COLO668 (cell line): Measurements from ENCODE around the gene AKR1C3.
"Not testable (repeated sequence)": the region's sequence is repeated elsewhere in the genome, so short reads cannot be mapped to it uniquely, and the experiment has no call there.

ENCODE experiments used
- DNase-seq: peaks from one replicate; lab custom pipeline; 2025; ENCODE audit not compliant: unreplicated experiment; lab: John Stamatoyannopoulos, UW

The AKR1C3 gene

DNA sequence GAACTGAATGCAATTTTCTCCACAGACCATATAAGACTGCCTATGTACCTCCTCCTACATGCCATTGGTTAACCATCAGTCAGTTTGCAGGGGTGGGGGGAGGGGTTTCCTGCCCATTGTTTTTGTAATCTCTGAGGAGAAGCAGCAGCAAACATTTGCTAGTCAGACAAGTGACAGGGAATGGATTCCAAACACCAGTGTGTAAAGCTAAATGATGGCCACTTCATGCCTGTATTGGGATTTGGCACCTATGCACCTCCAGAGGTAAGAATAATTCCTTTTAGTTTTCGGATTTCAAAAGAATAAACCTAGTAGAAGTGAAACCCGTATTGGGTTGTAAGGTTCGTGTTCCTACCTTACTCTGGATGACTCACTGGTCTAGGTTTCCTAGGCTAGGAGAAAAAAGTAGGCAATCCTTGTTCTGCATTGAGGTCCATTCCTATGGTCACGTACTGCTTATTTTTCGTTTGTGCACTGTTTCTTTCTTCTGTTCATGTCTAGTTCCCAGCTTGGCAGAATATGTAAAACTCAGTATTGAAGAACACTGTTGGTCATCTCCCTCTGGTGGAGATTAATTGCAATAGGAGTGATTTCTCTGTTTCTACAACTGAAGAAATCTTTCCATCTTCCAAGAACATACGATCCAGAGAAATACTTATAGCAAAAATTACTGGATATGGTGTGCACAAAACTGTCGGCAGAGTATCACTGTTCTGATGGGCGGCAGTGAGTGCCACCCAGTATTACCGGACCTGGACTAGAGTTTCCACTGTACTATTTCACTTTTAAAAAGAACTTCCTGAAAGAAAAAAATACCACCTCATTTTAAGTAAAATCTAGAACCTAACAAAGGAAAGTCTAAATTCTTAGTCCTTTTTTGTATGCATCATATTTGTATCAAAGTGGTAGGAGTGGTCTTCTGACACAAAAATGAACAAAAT, at the start of gene AKR1C3:
AKR1C3 (plus strand) TSS at position 150 of the 941 bp plus-strand sequence; CDS start at position 181, 31 bp downstream.
- peak; percentile 12 for DNase-seq

DNA sequence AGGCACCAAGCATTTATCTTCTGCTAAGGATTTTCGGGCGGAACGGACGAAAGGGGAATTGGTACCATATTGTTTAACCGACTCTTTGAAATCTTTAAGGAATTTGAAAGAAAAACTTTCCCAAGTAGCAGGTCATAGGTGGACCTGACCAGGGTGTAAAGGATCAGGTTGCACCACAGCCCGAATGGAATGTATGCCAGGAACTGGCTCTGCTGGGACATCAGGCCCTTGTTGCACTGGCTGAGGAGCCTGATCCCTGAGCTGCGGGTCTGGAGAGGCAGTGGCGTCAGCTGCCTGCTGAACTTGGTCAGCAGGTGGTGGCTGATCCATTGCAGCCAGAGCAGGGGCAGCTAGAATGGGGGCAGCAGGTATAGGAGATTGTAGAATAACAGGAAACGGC, 49.1 kb upstream of the AKR1C3 start:
- no peak for DNase-seq

DNA sequence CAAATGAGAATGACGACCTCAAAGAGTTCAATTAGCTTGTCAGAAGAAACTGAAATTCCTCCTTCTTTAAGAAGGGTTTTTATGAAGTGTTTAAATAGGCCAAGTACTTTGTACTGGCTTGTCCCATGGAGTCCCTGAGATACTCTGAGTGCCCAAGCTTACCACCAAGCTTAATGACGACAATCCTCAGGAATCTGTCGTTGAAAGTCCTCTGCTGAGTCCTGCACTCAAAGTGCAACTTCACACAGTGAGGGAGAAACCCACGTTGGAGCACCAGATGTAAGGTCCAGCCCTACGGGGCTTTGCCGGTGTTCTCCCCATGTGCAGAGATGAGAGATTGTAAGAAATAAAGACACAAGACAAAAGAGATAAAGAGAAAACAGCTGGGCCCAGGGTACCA, 47.8 kb upstream of the AKR1C3 start:
- DNase-seq: no peak

DNA sequence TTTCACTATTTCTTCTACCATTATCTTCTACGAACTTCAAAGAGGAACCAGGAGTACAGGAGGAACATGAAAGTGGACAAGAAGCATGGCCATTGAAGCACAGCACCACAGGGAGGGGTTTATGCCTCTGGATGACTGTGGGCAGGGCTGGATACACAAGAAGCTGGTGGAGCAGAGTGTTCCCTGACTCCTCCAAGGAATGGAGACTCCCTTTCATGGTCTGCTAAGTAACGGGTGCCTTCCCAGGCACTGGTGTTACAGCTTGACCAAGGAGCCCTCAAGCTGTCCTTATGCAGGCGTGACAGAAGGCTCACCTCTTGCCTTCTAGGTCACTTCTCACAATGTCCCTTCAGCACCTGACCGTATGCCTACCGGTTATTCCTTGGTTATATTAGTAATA, 47.2 kb upstream of the AKR1C3 start:
- not testable (repeated sequence) for DNase-seq

DNA sequence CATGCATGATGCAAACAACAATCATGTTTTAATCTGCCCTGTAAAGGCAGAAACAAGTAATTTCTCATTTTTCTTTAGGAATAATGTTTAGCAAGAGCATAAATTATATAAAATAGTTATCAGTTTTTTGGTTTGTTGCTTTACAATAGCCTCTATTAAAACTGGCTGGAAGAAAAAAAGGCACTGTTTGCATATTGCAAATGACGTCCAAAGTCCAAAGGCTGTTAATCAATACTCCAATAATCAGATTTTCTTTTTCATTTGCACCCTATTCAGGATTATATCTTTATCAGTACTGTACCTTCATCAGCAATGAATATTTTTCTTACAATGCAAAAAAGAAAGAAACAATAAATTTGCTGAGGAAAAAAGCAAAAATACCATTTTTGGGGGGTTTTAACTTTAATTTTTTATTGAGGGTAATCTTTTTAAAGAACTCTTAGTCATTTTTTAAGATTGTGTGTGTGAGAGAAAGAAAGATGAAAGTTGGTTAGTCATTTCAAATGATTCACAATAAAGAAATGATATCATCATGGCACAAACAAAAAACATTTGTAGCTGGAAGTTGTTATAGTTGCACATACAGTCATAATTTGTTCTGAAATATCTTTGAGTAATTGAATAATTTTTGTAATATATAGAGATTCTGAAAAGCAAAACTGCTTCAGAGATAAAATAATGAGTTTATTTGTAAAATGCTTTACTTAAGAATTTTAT, 46.1 kb upstream of the AKR1C3 start:
- DNase-seq: no peak

DNA sequence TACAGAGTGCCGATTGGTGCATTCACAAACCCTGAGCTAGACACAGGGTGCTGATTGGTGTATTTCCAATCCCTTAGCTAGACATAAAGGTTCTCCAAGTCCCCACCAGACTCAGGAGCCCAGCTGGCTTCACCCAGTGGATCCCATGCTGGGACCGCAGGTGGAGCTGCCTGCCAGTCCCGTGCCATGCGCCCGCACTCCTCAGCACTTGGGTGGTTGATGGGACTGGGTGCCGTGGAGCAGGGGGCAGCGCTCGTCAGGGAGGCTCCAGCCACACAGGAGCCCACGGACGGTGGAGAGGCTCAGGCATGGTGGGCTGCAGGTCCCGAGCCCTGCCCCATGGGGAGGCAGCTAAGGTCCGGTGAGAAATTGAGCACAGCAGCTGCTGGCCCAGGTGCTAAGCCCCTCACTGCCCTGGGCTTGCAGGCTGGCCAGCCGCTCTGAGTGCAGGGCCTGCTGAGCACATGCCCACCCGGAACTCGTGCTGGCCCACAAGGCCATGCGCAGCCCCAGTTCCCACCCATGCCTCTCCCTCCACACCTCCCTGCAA, 41.2 kb upstream of the AKR1C3 start:
- not testable (repeated sequence) for DNase-seq

DNA sequence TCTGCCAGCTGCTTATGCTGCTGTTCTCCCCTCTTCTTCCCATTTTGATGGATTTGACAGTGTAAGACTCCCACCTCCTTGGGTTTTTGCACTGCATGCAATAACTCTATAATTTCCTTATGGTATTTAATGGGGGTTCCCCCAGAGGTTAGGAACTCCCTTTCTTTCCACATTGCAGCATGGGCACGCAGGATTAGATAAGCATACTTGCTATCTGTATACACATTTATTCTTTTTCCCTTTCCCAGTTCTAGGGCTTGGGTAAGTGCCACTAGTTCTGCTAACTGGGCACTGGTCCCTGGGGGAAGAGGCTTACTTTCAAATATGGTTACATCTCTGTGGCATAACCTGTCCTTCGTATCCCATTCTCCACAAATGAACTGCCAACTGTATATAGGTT, 39.4 kb upstream of the AKR1C3 start:
- not testable (repeated sequence) for DNase-seq

DNA sequence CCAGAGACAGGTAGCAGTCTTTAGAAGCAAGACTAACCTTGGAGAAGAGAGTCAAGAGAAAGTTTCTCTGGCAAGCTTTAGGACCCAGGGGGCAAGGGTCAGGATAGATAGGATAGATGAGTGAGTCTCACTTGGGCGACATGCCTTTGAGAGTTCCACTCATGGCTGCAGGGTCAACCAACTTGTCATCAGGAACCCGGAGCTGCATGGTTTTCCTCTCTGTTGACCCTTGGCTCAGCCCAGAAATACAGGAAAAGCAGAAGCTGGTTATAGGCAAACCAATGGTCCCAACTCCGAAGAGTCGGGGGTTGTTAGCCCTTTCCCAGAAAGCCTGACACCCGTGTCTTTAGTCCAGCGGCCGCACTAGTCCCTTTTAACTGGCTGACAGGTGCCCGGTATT, 34.9 kb upstream of the AKR1C3 start:
- not testable (repeated sequence) for DNase-seq

DNA sequence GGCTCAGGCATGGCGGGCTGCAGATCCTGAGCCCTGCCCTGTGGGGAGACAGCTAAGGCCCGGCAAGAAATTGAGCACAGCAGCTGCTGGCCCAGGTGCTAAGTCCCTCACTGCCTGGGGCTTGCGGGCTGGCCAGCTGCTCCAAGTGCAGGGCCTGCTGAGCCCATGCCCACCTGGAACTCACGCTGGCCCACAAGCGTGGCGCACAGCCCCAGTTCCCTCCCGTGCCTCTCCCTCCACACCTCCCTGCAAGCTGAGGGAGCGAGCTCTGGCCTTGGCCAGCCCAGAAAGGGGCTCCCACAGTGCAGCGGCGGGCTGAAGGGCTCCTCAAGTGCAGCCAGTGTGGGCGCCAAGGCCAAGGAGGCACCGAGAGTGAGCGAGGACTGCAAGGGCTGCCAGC, 33.4 kb upstream of the AKR1C3 start:
- not testable (repeated sequence) for DNase-seq

DNA sequence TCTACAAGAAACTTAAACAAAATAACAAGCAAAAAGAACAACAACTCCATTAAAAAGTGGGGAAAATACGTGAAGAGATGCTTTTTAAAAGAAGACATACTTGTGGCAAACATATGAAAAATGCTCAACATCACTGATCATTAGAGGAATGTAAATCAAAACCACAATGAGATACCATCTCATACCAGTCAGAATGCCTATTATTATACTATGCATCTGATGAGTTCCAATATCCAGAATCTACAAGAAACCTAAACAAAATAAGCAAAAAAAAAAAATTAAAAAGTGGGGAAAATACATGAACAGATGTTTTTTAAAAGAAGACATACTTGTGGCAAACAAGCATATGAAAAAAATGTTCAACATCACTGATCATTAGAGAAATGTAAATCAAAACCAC, 29.6 kb upstream of the AKR1C3 start:
- no peak for DNase-seq

DNA sequence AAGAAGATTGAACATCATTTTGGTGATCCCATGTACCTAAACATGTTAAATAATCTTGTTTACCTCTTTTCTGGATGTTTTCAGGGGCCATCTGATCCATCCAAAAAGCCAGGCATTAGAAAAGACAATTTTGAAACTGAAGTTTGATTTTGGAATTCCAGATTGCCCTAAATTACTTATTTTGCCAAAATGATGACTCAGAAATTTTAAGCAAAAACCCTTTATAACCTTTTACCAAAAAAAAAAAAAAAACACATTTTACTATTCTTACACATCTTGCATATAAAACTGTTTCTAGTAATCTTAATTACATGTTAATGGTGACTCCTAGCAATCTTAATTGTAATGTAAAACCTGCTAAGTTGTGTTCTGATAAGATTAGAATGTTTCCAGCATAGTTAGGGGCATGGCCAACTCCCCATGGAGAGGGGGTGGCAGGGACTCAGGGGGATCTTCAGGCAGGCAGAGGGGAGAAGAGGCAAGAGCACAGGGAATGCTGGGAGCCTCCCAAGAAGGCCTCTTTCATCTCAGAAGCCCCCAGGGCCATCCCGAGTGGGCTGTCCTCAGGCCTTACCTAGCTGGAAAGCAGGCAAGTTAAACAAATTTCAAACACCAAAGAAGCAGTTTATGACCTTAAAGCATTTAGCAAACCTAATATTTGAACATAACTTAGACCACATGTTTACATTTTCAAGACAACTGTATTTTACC, 25.8 kb upstream of the AKR1C3 start:
- no peak for DNase-seq

DNA sequence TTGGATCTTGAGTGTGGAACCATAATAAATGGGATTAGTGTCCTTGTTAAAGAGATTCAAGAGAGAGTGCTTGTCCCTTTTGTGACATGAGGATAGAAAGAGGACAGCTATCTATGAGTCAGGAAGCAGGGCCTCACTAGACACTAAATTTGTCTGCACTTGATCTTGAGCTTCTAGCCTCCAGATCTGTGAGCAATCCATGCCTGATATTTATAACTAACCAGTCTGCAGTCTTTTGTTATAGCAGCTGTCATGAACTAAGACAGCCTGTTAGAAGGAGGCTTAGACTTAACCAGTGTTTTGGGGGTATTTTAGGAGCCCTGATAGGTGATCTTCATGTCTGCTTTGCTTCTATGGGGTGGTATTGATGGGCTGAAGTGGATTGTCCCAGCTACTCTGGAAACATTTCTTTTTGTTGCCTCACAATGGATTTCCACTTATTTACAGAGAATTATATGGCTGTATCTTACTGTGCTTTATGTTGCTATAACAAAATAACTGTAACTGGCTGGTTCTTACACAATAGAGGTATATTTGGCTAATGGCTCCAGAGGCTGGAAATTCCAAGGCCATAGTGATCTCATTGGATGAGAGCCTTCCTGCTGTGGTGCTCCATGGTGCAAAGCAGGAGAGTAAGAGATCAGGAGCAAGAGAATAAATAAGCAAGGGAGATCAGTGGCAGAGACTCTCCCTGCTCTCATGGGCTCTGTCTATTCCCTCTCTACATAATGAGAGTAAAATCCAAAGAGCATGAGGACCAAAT, 23.4 kb upstream of the AKR1C3 start:
- no peak for DNase-seq

DNA sequence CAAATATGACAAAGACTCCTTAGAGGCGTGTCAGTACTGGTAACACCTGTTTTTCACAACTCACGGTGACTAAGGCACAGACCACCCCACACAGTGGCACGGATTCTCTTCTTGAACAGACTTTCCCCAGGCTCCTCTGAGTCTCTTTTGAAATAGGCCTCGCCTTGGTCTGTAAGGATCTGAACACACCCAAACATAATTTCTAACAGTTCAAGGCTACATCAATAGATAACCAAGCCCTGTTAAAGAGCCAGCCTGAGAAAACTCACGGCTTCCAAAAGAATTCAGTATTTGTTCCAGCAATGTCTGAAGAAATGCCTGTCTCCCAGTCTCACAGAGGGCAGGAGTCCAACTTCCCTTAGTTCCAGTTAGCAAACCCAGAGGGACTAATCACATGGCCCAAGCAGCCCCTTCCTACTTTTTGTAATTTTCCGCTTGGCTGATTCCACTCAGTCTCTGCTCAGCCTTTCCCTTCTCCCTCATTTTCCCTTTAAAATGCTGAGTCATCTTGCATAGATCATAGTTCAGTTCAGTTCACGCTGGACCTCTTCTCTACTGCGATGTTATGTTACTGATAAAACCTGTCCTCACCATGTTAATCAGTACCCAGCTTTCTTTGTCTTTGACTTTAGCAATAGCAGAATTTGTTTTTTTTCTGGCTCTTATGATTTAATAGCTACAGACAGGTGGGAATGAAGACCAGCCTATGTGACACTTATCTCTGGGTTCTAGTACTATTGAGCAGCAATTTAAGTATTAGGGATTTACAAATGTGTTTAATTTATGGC, 22.6 kb upstream of the AKR1C3 start:
- peak; percentile 42 for DNase-seq

DNA sequence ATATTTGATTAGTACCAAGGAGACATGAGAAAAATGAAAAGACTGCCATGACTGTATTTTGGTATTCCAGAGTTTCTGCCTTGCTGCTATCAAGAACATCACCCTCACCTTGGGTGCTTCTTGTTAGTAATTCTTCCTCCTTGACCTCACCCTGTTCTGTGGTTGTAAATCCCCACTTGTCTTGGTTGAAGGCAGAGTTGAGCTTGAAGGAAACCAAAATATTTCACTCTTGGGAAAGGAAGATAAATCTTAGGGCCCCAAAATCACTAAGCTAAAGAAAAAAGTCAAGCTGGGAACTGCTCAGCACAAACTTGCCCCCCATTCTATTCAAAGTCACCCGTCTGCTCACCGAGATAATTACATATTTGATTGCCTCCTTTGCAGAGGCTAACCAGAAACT, 20.6 kb upstream of the AKR1C3 start:
- DNase-seq: no peak

DNA sequence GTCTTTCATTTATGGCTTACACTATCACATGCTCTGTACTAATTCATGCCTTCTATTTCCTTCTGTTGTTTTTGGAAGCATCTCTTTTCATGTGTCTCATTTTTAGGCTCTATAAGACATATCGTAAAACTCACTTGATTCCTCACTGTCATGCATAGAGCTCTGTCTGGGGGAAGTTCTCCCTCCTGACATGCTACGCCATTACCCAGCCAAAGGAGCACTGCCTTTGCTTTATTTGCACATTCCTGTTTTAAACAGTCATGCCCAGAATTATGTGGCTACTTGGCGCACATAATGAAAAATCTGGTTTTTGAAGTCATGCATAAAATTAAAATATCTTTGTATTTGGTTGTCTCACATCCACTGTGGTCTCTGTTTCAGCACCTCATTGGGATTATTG, 17.6 kb upstream of the AKR1C3 start:
- no peak for DNase-seq

DNA sequence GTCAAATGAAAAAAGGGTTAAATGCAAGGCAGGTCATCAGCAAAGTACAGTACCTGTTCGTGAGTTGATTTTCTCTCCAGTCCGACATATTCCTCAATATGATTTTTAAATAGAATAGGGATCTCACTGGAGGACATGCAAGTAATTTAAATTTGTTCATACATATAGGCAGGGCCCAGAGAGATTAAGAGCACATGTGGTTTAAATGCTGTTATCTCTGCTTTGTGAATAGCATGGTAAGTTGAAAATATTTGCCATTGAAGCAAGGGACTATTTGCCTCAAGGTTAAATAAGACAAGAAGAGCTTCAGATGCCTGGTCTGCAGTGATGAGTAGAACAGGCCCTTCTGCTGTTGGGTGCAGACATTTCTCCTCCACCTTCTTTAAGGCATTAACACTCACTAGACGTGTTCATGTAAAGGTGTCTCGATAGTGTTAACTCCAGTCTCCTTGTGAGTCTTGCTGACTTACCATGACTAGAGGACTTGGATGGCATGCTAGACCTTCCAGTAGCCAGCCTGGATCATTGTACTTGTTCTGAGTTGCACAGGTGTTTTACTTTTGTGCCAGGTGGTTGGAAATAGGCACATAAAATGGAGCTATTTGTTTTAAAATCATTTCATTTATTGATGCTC, 15.6 kb upstream of the AKR1C3 start:
- DNase-seq: no peak

DNA sequence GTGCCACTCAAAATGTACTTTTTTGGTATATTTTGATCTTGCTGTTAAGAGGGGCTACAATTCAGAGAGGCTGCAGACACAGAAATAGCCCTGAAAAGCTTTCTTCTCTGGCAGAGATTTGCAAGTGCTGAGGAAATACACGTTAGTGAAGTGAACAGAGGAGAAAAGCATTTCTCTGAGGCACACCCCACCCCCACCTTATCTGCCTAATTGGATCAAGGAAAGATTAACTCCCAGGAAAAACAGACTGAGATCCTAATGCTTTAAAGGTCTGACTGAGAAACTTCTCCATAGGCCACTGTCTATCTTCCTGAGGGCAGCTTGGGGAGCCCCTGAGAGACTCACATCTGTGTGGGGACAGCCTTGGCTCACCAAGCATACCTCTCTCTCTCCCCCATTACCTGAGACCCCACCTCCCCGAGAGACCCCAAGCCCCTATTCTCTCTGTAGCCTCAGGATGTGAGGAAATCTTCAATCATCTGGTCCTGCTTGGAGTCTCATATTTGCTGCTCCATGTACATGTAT, 14.8 kb upstream of the AKR1C3 start:
- no peak for DNase-seq

DNA sequence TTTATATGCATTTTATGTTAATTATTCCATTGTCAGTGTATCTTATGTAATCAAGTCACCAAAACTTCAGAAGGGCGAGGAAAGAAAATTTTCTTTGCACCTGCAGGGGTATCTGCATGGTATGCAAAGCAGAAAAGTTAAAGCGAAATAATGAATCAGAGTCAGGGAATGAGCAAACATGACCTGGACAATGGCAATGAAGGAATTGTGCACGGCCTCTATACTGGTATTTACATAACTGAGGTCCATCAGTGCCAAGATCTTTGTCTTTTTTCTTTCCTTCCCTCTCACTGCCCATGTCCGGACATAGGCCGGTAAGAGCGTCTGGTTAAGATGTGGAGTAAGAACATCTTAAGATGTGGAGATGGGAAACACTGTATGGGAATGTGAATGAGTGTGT, 14.4 kb upstream of the AKR1C3 start:
- no peak for DNase-seq

DNA sequence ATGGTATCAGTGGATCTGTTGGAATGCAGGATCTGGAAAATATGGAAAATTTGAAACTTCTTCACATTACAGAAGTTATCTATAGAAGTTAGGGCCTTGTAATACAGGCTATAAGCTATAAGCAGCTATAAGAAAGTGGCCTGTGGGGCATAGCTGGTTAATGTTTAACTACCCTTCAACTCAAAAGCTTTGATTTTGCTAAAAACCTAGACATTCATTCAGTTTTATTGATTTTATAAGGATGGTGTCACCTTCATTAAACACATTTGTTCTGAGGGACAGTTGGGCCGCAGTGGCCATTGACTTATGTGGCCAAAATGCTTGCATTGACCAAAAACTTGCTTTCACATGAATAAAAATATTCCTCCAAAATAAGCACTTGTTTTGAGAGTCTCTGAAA, 13.1 kb upstream of the AKR1C3 start:
- no peak for DNase-seq
